H9 (cell line): ENCODE results near the gene TBC1D8. TPM values are rescaled to one million over a fixed set of nuclear protein-coding genes. Genes with fewer than 3 reads are reported as not detected.

Experiments used
- DNase-seq: peaks from one replicate; pipeline ENCODE4 v3.0.0-alpha.2; 2017
- H2AFZ ChIP-seq: one replicate; pipeline ENCODE4 v1.6.1; 2013; ENCODE audit warnings: mild to moderate bottlenecking, low read length, control low read depth, moderate library complexity
- H2AK5ac ChIP-seq: 2 replicates; pipeline ENCODE4 v1.6.1; 2013; ENCODE audit warnings: low read length, control low read depth, mixed read lengths; ENCODE audit not compliant: insufficient read length
- H2BK120ac ChIP-seq: one replicate; pipeline ENCODE4 v1.6.1; 2013; ENCODE audit warnings: low read depth, mild to moderate bottlenecking, low read length, control low read depth, inconsistent platforms; ENCODE audit not compliant: poor library complexity, severe bottlenecking
- H2BK12ac ChIP-seq: 2 replicates; pipeline ENCODE4 v1.6.1; 2013; ENCODE audit warnings: low read length, control low read depth, mixed read lengths, low read depth; ENCODE audit not compliant: insufficient read length
- H2BK15ac ChIP-seq: 2 replicates; pipeline ENCODE4 v1.6.1; 2013; ENCODE audit warnings: low read depth, low read length, control low read depth
- H2BK20ac ChIP-seq: one replicate; pipeline ENCODE4 v1.6.1; 2013; ENCODE audit warnings: low read depth, mild to moderate bottlenecking, low read length, control low read depth, inconsistent platforms; ENCODE audit not compliant: poor library complexity, severe bottlenecking
- H2BK5ac ChIP-seq: 2 replicates; pipeline ENCODE4 v1.6.1; 2013; ENCODE audit warnings: low read length, control low read depth, mixed read lengths; ENCODE audit not compliant: insufficient read length
- H3K14ac ChIP-seq: 2 replicates; pipeline ENCODE4 v1.6.1; 2013; ENCODE audit warnings: low read length, control low read depth; ENCODE audit not compliant: insufficient read depth
- H3K18ac ChIP-seq: 2 replicates; pipeline ENCODE4 v1.6.1; 2013; ENCODE audit warnings: low read depth, mild to moderate bottlenecking, mixed read lengths, low read length, control low read depth; ENCODE audit not compliant: insufficient read length
- H3K23ac ChIP-seq: 2 replicates; pipeline ENCODE4 v1.6.1; 2013; ENCODE audit warnings: low read length, control low read depth, mixed read lengths, low read depth; ENCODE audit not compliant: insufficient read length
- H3K23me2 ChIP-seq: 2 replicates; pipeline ENCODE4 v1.6.1; 2013; ENCODE audit warnings: low read depth, mild to moderate bottlenecking, mixed read lengths, low read length, control low read depth; ENCODE audit not compliant: insufficient read length, poor library complexity, severe bottlenecking
- H3K27ac ChIP-seq: 2 replicates; pipeline ENCODE4 v1.5.1; 2013; ENCODE audit warnings: low read length, control low read depth, mixed read lengths, low read depth; ENCODE audit not compliant: insufficient read length
- H3K27me3 ChIP-seq: 2 replicates; pipeline ENCODE4 v1.6.1; 2013; ENCODE audit warnings: low read length, control low read depth, inconsistent platforms; ENCODE audit not compliant: insufficient read depth
- H3K4ac ChIP-seq: 2 replicates; pipeline ENCODE4 v1.6.1; 2013; ENCODE audit warnings: low read depth, mild to moderate bottlenecking, control low read depth, inconsistent platforms, low read length, moderate library complexity
- H3K4me1 ChIP-seq: 2 replicates; pipeline ENCODE4 v1.6.1; 2013; ENCODE audit warnings: low read length, control low read depth, inconsistent platforms; ENCODE audit not compliant: insufficient read depth
- H3K4me2 ChIP-seq: 2 replicates; pipeline ENCODE4 v1.6.1; 2013; ENCODE audit warnings: low read length, control low read depth, mixed read lengths; ENCODE audit not compliant: insufficient read length, insufficient read depth
- H3K56ac ChIP-seq: 2 replicates; pipeline ENCODE4 v1.6.1; 2013; ENCODE audit warnings: low read depth, mild to moderate bottlenecking, mixed read lengths, low read length, control low read depth; ENCODE audit not compliant: insufficient read length
- H3K79me1 ChIP-seq: 2 replicates; pipeline ENCODE4 v1.6.1; 2013; ENCODE audit warnings: low read depth, mild to moderate bottlenecking, moderate library complexity, low read length, control low read depth, inconsistent platforms; ENCODE audit not compliant: insufficient read depth, poor library complexity, severe bottlenecking
- H3K79me2 ChIP-seq: 2 replicates; pipeline ENCODE4 v1.6.1; 2013; ENCODE audit warnings: low read length, control low read depth, inconsistent platforms; ENCODE audit not compliant: insufficient read depth
- H3K9ac ChIP-seq: 2 replicates; pipeline ENCODE4 v1.6.1; 2013; ENCODE audit warnings: low read length, control low read depth, mixed read lengths; ENCODE audit not compliant: insufficient read length; ENCODE audit errors: extremely low read depth
- H3K9me3 ChIP-seq: one replicate; pipeline ENCODE4 v1.6.1; 2013; ENCODE audit warnings: low read depth, low read length, inconsistent platforms; ENCODE audit not compliant: control insufficient read depth
- H3T11ph ChIP-seq: one replicate; pipeline ENCODE4 v1.6.1; 2013; ENCODE audit warnings: mild to moderate bottlenecking, low read length, control low read depth, inconsistent platforms
- H4K20me1 ChIP-seq: one replicate; pipeline ENCODE4 v1.6.1; 2013; ENCODE audit not compliant: control insufficient read depth, insufficient read length, insufficient read depth
- H4K5ac ChIP-seq: 2 replicates; pipeline ENCODE4 v1.6.1; 2013; ENCODE audit warnings: low read depth, mild to moderate bottlenecking, mixed read lengths, low read length, control low read depth; ENCODE audit not compliant: insufficient read length
- H4K8ac ChIP-seq: replicated peaks from 2 replicates; pipeline ENCODE4 v1.6.1; 2013; ENCODE audit warnings: low read length, control low read depth, mixed read lengths, low read depth; ENCODE audit not compliant: insufficient read length
- H4K91ac ChIP-seq: 2 replicates; pipeline ENCODE4 v1.6.1; 2013; ENCODE audit warnings: low read depth, mild to moderate bottlenecking, moderate library complexity, mixed read lengths, low read length, control low read depth; ENCODE audit not compliant: insufficient read length
- H3K27ac Mint-ChIP-seq, 3 experiments: 2 replicates in 2 of 3; 3 replicates in 1 of 3; pipeline ENCODE4 v1.8.0; 2020 to 2021; ENCODE audit warnings: mixed read lengths in 3 of 3, mild to moderate bottlenecking in 1 of 3, moderate library complexity in 1 of 3
- H3K27me3 Mint-ChIP-seq: 2 replicates; pipeline ENCODE4 v1.8.0; 2021; ENCODE audit warnings: low read depth, mild to moderate bottlenecking, moderate library complexity, mixed read lengths
- H3K36me3 Mint-ChIP-seq, 3 experiments: 2 replicates in 2 of 3; 3 replicates in 1 of 3; pipeline ENCODE4 v1.8.0; 2020 to 2021; ENCODE audit warnings: low read depth in 3 of 3, mixed read lengths in 3 of 3; ENCODE audit not compliant: insufficient read depth in 1 of 3
- H3K4me1 Mint-ChIP-seq, 2 experiments: 2 replicates each; pipeline ENCODE4 v1.8.0; 2020; ENCODE audit warnings: mixed read lengths in 2 of 2
- H3K4me3 Mint-ChIP-seq, 2 experiments: 2 replicates in 1 of 2; 3 replicates in 1 of 2; pipeline ENCODE4 v1.8.0; 2020 to 2021; ENCODE audit warnings: mild to moderate bottlenecking in 2 of 2, mixed read lengths in 2 of 2, moderate library complexity in 1 of 2
- H3K9me3 Mint-ChIP-seq, 2 experiments: 2 replicates in 1 of 2; 3 replicates in 1 of 2; pipeline ENCODE4 v1.8.0; 2020; ENCODE audit warnings: mild to moderate bottlenecking in 2 of 2, mixed read lengths in 2 of 2, moderate library complexity in 1 of 2
- total RNA-seq: library from RNA; stranded (reverse); gene quantifications from 2 replicates; pipeline ENCODE4 v1.2.1, GENCODE V29; 2021
- TF ChIP-seq, protein P1 (sequence below): fragments of 200-600 bp; sonication (generic); conservative IDR thresholded peaks from 3 replicates; pipeline ENCODE4 v1.8.0; 2021; ENCODE audit warnings: antibody characterized with exemption, mild to moderate bottlenecking

Gene TBC1D8
- total RNA-seq, 1 experiment from 2014 or later: 16.6 TPM

DNA sequence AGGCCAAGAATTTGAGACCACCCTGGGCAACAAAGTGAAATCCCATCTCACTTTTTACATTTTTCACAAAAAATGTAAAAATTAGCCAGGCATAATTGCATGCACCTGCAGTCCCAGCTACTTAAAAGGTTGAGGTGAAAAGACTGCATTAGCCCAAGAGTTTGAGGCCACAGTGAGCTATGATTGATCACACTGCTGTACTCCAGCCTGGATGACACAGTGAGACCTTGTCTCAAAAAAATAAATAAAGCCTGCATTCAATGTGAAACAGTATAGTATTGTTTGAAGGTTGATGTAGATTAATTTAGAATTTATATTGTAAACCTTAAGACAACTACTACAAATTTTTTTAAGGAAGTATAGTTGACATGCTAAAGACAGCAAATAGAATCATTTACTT lies 53.5 kb downstream of the TBC1D8 start:
- Histone ChIP-seq H2BK5ac (no peak overlapping the region), H2BK20ac (no peak overlapping the region), H3K14ac (no peak overlapping the region), H2BK120ac (no peak overlapping the region), H4K5ac (no peak overlapping the region), H3K23me2 (no peaks in the 10 kb centered on the region), H2BK15ac (no peak overlapping the region), H4K91ac (no peak overlapping the region), H2AK5ac (no peak overlapping the region), H3K79me1 (peaks cover 6% of the 10 kb centered on the region), H3K9ac (no peak overlapping the region), H4K8ac (no peak overlapping the region), H3K79me2 (peaks cover 4% of the 10 kb centered on the region; the same call in 1 of the 2 replicates), H4K20me1 (no peaks in the 10 kb centered on the region), H2AFZ (no peak overlapping the region), H3K23ac (no peak overlapping the region), H3K27ac (no peak overlapping the region), H3K4ac (no peak overlapping the region), H3K4me1 (no peaks in the 10 kb centered on the region), H3K56ac (no peak overlapping the region), H2BK12ac (no peak overlapping the region), H3K27me3 (no peaks in the 10 kb centered on the region), H3K9me3 (no peaks in the 10 kb centered on the region), H3K4me2 (no peak overlapping the region), H3K18ac (no peak overlapping the region), H3T11ph (no peak overlapping the region)
- DNase-seq: no peak
- Mint-ChIP-seq H3K9me3 (peaks cover 31 to 39% of the 10 kb centered on the region in 2 experiments), H3K27me3 (no peaks in the 10 kb centered on the region), H3K36me3 (peaks cover 18 to 30% (median 28%) of the 10 kb centered on the region in 3 experiments; a peak in 6 of 7 replicates), H3K4me3 (no peak overlapping the region), H3K4me1 (peaks cover 0 to 6% of the 10 kb centered on the region in 2 experiments; a peak in 1 of 4 replicates), H3K27ac (no peak overlapping the region)
- TF ChIP-seq, protein P1, sequence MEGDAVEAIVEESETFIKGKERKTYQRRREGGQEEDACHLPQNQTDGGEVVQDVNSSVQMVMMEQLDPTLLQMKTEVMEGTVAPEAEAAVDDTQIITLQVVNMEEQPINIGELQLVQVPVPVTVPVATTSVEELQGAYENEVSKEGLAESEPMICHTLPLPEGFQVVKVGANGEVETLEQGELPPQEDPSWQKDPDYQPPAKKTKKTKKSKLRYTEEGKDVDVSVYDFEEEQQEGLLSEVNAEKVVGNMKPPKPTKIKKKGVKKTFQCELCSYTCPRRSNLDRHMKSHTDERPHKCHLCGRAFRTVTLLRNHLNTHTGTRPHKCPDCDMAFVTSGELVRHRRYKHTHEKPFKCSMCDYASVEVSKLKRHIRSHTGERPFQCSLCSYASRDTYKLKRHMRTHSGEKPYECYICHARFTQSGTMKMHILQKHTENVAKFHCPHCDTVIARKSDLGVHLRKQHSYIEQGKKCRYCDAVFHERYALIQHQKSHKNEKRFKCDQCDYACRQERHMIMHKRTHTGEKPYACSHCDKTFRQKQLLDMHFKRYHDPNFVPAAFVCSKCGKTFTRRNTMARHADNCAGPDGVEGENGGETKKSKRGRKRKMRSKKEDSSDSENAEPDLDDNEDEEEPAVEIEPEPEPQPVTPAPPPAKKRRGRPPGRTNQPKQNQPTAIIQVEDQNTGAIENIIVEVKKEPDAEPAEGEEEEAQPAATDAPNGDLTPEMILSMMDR: no peak
